Right atrium auricular region (tissue), 2 donors: ENCODE measurements around the gene RELB. TPM values are rescaled to one million over a fixed set of nuclear protein-coding genes. Genes with fewer than 3 reads are reported as not detected.

Experiments used
- DNase-seq: peaks from one replicate; pipeline ENCODE4 v3.0.0-alpha.2; 2019; ENCODE audit warnings: low spot score
- H3K27ac ChIP-seq, 2 donors: fragments of 200-600 bp; sonication (generic); 1 replicate in 1 of 2; 2 replicates in 1 of 2; pipeline ENCODE4 v1.5.1; 2016 to 2019
- H3K27me3 ChIP-seq, 2 donors: fragments of 200-600 bp; sonication (generic); one replicate each; pipeline versions ENCODE4 v1.5.1 to v1.6.0; 2017 to 2019
- H3K36me3 ChIP-seq: fragments of 200-600 bp; sonication (generic); one replicate; pipeline ENCODE4 v1.5.1; 2016
- H3K4me1 ChIP-seq, 2 donors: fragments of 200-600 bp; sonication (generic); one replicate each; pipeline versions ENCODE4 v1.5.1 to v1.6.0; 2017 to 2019
- H3K4me3 ChIP-seq, 2 donors: fragments of 200-600 bp; sonication (generic); 1 replicate in 1 of 2; 2 replicates in 1 of 2; pipeline ENCODE4 v1.5.1; 2017 to 2019; ENCODE audit warnings: mild to moderate bottlenecking in 1 of 2, moderate library complexity in 1 of 2
- H3K9me3 ChIP-seq, 2 donors: fragments of 200-600 bp; sonication (generic); one replicate each; pipeline ENCODE4 v1.5.1; 2019
- CTCF ChIP-seq, 2 donors: fragments of 200-600 bp; sonication (generic); IDR thresholded peaks; one replicate each; pipeline ENCODE4 v1.5.1; 2019; ENCODE audit warnings: antibody characterized with exemption in 2 of 2
- total RNA-seq, 2 donors: library from RNA; depleted of rRNA; stranded (reverse); fragments of >200 nt; gene quantifications; one replicate each; pipeline ENCODE4 v1.1.0, GENCODE V29; 2016

RELB gene
- total RNA-seq, 2 donors from 2014 or later = 1.3 to 3.1 TPM

- Histone ChIP-seq H3K9me3 (no peaks in the 10 kb centered on the region), H3K4me1 (no peaks in the 10 kb centered on the region), H3K27ac (no peak overlapping the region), H3K36me3 (peaks cover 73% of the 10 kb centered on the region), H3K27me3 (no peaks in the 10 kb centered on the region), H3K4me3 (no peak overlapping the region)
- no peak for TF ChIP-seq CTCF (IDR thresholded peaks at IDR 0.05)
- DNase-seq = no peak
Observed at GRCh38 chr19:45069056-45069455, 67.8 kb downstream of the RELB start.

- no peak for DNase-seq
- Histone ChIP-seq H3K9me3 (no peaks in the 10 kb centered on the region), H3K4me3 (no peak overlapping the region), H3K4me1 (peaks cover 0 to 4% of the 10 kb centered on the region in 2 donors), H3K27me3 (no peaks in the 10 kb centered on the region), H3K36me3 (peaks cover 62% of the 10 kb centered on the region), H3K27ac (no peak overlapping the region)
- no peak for TF ChIP-seq CTCF (IDR thresholded peaks at IDR 0.05)
Observed at GRCh38 chr19:45070214-45070613, 69.0 kb downstream of the RELB start.

GRCh38 chr19:45070861-45071544 is 69.7 kb downstream of the RELB start:
- Histone ChIP-seq H3K27ac (no peak overlapping the region), H3K27me3 (no peaks in the 10 kb centered on the region), H3K9me3 (no peaks in the 10 kb centered on the region), H3K4me1 (peaks cover 0 to 12% of the 10 kb centered on the region in 2 donors), H3K36me3 (peaks cover 54% of the 10 kb centered on the region), H3K4me3 (no peak overlapping the region)
- no peak for DNase-seq
- TF ChIP-seq CTCF (IDR thresholded peaks at IDR 0.05) = no peak

GRCh38 chr19:45071545-45071938 is 70.3 kb downstream of the RELB start:
- Histone ChIP-seq H3K4me1 (peaks cover 0 to 16% of the 10 kb centered on the region in 2 donors), H3K36me3 (peaks cover 51% of the 10 kb centered on the region), H3K9me3 (no peaks in the 10 kb centered on the region), H3K27ac (no peak overlapping the region), H3K4me3 (no peak overlapping the region), H3K27me3 (no peaks in the 10 kb centered on the region)
- no peak for TF ChIP-seq CTCF (IDR thresholded peaks at IDR 0.05)
- DNase-seq = no peak

- Histone ChIP-seq H3K4me3 (no peak overlapping the region), H3K36me3 (peaks cover 45% of the 10 kb centered on the region), H3K27ac (no peak overlapping the region), H3K4me1 (peaks cover 0 to 23% of the 10 kb centered on the region in 2 donors), H3K27me3 (no peaks in the 10 kb centered on the region), H3K9me3 (no peaks in the 10 kb centered on the region)
- DNase-seq = no peak
- no peak for TF ChIP-seq CTCF (IDR thresholded peaks at IDR 0.05)
Observed at GRCh38 chr19:45071969-45072790, 70.9 kb downstream of the RELB start.
